GM19238 (cell line): ENCODE results near the gene PALM2AKAP2.
"Not testable (repeated sequence)": the region's sequence is repeated elsewhere in the genome, so short reads cannot be mapped to it uniquely, and the experiment has no call there.

Experiments used
- DNase-seq: peaks from one replicate; pipeline ENCODE4 v3.0.0; 2011; ENCODE audit warnings: low spot score; ENCODE audit not compliant: insufficient read length

PALM2AKAP2 gene

GRCh38 chr9:109802491-109802890 lies 22.5 kb downstream of the PALM2AKAP2 start:
- DNase-seq, result no peak

- DNase-seq, result no peak
Measured at GRCh38 chr9:109805050-109805449, 25.1 kb downstream of the PALM2AKAP2 start.

GRCh38 chr9:109806506-109807115 lies 26.6 kb downstream of the PALM2AKAP2 start:
- no peak for DNase-seq

DNA sequence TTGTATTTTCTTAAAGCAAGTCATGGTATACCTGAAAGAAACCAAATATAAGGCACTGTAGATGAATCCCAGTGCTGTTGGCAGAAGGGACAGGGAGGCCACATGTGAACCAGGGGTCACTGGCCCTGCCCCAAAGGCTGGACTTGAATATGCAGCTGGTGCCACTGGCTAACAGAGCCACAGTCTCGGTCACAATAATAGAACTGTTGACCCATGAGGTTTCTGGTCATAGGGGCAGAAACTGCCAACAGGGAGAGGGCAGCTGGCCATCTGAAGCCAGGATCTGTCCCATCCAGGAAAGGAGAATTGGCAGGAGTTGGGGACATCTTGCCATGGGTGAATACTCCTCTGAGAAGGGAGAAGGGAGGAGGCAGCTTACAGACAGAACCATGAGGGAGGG lies 31.9 kb downstream of the PALM2AKAP2 start:
- no peak for DNase-seq

DNA sequence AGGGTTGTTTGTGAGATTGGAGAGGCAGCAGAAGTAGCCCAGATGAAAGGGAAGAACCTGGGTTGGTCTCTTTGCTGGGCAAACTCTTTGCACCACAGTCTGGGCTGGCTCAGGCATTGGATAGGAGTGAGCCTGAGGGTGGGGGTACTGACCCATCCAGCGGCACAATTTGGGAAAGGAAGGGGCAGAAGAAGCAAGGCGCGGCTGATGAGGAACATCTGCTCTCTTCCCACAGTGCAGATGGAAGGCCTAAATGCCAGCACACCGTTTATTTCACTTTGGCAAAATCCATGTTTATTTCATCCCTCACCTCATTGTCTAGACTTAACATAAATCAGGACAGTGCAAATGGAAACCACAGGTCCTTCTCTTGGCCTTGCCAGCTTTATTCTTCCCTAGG lies 32.3 kb downstream of the PALM2AKAP2 start:
- DNase-seq, result no peak

- DNase-seq, result no peak
Measured at GRCh38 chr9:109812818-109813281, 32.9 kb downstream of the PALM2AKAP2 start.

- no peak for DNase-seq
Measured at GRCh38 chr9:109813303-109813702, 33.3 kb downstream of the PALM2AKAP2 start.

- no peak for DNase-seq
Measured at GRCh38 chr9:109813829-109814228, 33.8 kb downstream of the PALM2AKAP2 start.

GRCh38 chr9:109815366-109815947 lies 35.5 kb downstream of the PALM2AKAP2 start:
- no peak for DNase-seq

DNA sequence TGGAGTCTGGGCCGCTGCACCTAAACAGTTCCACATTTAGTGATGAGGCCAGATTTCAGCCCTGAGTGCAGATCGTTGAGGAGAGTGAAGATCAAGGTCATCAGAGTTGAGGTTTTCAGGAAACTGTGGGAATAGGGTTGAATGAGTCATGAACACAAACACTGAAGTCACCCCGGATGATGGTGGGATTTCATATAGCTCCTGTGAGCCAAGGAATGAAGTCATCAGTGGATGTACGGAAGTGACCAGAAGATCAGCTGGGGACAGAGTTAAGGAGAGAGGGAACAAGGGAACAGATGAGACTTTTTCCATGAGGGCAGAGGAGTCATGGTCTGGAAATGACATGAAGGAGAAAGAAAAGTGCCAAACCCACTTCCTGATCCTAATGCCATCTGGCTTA lies 36.5 kb downstream of the PALM2AKAP2 start:
- no peak for DNase-seq

GRCh38 chr9:109817146-109817845 lies 37.3 kb downstream of the PALM2AKAP2 start:
- no peak for DNase-seq

DNA sequence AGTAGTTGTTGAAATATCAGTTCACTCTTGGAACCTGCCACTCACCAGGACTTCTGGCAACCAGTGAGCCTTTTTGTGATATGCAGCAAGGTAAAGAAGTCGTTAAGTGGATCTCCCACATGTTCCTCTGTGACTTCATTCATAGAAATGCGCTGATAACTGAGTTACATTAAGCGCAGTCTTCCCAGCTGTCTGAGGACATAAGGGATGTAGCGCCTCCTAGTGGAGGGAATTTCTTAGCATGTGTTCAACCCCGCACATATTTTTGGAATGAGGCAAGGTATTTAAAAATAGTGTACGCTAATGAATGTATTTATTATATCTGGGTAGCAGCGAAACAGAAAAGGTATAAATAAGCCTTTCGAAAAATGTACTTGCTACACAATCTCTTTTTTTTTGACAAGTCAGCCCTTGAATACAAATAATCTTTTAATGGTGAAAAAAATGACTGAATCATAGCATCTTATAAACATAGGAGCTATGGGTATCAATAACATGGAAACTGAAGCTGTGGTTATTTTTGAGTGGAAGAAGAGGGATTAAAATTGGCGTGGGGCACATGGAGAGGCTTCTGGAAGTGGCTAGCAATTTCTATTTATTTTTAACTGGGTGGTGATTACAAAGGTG lies 38.0 kb downstream of the PALM2AKAP2 start:
- peak; percentile 40 for DNase-seq

DNA sequence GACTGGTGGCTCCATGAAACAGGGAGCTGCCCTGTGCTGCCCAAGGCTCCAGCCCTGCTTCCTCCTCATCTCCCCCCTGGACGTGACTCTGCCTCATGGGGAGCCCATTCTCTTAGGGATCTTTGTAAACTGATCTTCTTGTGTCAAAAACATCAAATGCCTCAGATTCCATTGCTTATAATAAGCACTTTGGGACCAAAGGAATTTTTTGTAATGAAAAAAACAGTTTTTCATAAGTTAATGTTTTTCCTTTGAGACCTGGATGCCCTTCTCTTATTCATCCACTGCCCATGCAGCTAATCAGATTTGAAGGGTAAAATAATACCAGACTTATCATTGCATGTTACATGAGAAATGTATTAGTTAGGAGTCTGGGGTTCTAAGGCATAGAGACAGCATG lies 41.7 kb downstream of the PALM2AKAP2 start:
- no peak for DNase-seq

DNA sequence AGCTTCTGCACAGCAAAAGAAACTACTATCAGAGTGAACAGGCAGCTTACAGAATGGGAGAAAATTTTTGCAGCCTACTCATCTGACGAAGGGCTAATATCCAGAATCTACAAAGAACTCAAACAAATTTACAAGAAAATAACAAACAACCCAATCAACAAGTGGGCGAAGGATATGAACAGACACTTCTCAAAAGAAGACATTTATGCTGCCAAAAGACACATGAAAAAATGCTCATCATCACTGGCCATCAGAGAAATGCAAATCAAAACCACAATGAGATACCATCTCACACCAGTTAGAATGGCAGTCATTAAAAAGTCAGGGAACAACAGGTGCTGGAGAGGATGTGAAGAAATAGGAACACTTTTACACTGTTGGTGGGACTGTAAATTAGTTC lies 45.4 kb downstream of the PALM2AKAP2 start:
- not testable (repeated sequence) for DNase-seq

GRCh38 chr9:109826559-109826958 lies 46.6 kb downstream of the PALM2AKAP2 start:
- DNase-seq, result no peak

DNA sequence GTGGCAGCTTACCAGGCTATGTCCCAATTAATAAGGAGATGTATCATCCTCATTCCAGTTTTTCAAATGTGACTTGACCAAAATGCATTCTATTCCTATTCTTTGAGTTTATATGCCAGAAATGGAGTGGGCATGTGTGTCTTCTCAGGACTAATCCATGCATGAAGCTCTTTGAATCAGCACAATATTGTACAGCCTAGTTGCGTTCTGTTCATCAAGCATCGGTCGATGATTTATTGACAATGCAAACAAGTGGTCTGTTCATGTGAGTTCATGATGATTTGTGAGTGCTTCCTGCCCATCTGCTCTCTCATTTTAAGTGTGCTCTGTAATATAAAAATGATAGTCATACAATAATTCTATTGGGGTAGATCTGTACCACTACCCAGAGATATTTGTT lies 48.3 kb downstream of the PALM2AKAP2 start:
- no peak for DNase-seq
